Epithelial cell of prostate (primary cell): ENCODE results near the gene PCK2.

Experiments used
- DNase-seq: peaks from one replicate; pipeline ENCODE4 v3.0.0-alpha.2; 2011; ENCODE audit warnings: low read depth, low spot score
- H3K27ac ChIP-seq: fragments of 450-650 bp; 2 replicates; pipeline ENCODE4 v1.5.1; 2017; ENCODE audit warnings: mild to moderate bottlenecking

PCK2 gene

DNA sequence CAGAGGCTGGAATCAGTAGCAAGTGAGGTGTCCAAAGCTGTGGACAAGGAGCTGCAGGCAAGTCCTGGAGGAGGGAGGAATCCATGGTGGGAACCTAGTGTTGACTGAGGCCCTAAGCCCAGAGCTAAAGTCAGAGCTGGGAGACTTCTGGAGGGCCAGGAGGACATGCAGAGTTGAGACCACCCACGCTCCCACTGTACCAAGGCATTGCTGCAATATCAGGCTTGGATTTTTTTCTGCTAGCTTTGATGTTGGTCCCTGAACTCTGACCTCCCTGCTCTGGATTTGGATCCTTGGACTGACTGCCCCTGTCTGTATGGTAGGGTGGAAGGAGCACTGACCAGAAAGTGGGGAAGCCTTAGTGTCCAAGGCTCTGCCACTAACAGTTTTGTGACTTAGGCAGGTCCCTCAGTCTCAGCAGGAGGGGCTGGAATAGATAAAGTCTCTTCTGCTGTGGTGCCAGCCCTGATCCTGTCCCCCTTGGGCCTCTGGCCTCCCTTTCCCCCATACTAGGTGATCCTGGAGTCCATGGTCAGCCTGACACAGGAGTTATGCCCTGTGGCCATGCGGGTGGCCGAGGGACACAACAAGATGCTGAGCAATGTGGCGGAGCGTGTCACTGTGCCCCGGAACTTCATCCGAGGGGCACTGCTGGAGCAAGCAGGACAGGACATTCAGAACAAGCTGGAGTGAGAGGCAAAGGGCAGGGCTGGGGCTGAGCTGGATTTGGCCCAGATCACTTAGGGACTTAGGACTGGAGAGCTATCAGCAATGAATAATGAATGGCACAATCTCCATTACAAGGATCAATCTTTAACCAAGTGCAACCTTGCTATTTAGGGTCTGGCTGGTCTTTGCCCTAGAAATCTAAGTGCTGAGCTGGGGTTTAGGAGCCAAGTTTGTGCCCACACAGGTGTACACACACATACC is 32.9 kb upstream of the PCK2 start:
- no peak overlapping the region for H3K27ac ChIP-seq
- no peak for DNase-seq

DNA sequence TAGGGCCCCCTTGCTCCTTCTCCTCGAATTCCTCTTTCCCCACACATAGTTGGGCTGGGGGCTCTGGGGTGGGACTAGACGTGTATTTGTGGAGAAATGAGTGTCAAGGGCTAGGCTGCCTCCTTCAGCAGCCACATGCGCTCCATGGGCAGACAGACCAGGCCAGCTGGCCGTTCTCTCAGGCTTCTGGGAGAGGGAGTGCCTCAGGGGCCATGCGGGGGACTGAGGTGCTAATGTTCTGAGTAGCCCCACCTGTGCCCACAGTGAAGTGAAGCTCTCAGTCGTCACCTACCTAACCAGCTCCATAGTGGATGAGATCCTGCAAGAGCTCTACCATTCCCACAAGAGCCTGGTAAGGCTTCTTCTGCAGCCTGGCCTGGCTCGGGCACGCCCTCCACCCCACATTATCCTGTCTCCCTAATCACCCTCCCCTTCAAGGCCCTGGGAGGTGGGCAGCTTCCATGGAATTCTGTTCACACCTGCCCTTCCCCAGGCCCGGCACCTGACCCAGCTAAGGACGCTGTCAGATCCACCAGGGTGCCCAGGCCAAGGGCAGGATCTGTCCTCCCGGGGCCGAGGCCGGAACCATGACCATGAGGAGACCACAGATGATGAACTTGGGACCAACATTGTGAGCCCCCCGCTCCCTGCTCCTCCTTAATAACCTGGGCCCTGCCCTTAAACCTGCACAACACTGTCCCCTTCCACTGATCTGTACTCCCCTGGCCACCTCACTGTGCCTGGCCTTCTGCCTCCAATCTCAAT is 31.7 kb upstream of the PCK2 start:
- no peak overlapping the region for H3K27ac ChIP-seq
- DNase-seq, result no peak

DNA sequence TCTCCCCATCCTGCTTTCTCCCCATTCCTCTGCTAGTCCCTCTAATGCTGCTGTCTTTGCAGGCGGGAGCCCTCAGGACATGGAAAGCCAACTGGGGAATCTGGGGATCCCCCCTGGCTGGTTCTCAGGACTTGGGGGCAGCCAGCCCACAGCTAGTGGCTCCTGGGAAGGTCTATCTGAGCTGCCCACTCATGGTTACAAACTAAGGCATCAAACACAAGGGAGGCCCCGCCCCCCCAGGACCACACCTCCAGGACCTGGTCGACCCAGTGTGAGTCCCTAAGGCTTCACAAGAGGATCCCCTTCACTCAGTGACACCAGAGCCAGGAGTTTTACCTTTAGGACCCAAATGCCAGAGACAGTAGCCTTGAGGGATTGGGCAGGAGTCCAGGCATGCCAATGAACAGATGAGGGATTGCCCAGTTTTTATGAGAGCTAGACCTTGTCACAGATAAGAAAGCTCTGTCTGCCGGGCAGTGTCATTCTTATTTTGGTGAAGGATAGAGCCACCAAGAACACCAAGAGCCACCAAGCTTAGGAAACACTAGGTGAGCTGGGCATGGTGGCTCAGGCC is 30.8 kb upstream of the PCK2 start:
- H3K27ac ChIP-seq, result no peak overlapping the region
- no peak for DNase-seq

DNA sequence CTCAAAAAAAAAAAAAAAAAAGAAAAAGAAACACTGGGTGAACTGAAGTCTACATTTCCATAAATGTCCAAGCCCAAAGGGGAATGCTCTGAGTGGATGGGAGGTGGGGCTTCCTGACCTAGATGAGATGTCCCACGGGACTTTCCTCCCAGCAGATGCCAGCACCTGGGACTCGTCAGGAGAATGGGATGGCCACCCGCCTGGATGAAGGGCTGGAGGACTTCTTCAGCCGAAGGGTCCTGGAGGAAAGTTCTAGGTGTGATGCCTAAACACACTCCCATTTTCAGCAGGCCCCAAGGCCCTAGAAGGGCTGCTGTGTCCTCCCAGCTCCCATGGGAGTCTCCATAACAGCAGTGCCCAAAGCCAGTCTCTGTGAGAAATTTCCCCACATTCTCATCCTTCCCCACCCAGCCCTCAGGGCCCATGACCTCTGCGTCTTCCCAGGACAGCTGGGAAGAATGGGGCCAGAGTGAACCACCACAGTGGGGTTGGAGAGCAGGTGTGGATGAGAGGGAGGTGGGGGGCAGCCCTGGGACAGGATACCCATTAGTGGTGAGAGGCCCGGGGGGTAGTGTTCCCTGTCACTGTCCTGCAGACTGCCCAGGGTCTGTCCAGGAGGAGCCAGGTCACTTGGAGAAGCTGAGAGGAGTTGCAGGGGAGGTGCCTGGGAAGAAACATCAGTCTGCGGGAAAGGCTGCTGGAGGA is 29.9 kb upstream of the PCK2 start:
- no peak overlapping the region for H3K27ac ChIP-seq
- no peak for DNase-seq

DNA sequence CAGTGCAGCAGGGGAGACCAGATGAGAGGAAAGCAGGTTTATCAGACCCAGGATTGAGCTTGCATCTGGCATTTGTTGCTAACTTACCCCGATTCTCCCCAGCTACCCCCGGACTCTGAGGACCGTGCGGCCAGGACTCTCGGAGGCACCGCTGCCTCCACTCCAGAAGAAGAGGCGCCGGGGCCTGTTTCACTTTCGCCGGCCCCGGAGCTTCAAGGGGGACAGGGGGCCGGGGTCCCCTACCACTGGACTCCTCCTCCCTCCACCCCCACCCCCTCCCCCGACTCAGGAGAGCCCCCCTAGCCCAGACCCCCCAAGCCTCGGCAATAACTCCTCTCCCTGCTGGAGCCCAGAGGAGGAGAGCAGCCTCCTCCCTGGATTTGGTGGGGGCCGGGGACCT is 29.3 kb upstream of the PCK2 start:
- no peak for DNase-seq
- no peak overlapping the region for H3K27ac ChIP-seq

DNA sequence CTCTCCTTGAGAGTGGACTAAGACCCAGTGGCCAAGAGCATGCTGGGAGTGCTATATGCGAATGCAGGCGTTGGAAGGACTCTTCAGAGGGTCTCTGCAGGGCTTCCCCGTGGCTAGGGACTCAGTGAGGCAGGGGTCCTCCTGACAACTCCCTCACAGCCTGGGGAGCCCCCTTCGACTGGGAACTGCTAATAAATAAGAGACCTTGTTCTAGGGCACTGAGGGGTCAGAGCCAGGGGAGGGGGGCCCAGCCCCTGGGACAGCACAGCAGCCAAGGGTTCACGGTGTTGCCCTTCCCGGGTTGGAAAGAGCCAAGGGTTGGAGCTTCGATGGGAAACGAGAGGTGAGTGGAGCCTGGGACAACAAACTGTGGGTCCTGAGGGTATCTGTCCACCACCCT is 28.7 kb upstream of the PCK2 start:
- H3K27ac ChIP-seq, result no peak overlapping the region
- DNase-seq, result no peak

DNA sequence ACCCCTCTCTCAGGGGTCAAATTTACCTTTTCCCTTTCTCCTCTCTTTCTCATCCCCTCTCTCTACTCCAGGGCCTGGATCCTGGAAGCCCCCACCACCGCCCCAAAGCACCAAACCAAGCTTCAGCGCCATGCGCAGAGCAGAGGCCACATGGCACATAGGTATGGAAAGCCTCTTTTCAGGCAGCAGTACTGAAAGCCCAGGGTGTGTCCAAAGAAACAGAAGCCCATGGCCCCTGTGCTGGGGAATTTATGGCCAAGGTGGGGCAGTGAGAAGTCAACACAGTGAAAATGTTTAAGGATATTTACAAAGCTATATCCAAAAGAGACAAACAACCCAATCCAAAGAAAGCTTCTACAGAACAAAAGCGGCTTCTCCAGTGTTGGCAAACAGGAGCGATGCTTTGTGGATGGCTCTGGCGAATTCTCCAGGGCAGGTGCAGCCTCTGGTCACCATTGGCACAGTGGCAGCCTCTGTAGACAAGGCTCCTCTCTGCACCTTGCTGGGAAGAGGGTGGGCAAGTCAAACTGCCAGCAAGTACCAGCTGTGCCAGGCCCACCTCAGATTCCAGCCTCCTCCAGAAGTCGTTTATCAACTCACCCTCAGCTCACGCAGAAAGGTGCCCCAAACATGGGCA is 27.5 kb upstream of the PCK2 start:
- DNase-seq, result no peak
- H3K27ac ChIP-seq, result no peak overlapping the region

DNA sequence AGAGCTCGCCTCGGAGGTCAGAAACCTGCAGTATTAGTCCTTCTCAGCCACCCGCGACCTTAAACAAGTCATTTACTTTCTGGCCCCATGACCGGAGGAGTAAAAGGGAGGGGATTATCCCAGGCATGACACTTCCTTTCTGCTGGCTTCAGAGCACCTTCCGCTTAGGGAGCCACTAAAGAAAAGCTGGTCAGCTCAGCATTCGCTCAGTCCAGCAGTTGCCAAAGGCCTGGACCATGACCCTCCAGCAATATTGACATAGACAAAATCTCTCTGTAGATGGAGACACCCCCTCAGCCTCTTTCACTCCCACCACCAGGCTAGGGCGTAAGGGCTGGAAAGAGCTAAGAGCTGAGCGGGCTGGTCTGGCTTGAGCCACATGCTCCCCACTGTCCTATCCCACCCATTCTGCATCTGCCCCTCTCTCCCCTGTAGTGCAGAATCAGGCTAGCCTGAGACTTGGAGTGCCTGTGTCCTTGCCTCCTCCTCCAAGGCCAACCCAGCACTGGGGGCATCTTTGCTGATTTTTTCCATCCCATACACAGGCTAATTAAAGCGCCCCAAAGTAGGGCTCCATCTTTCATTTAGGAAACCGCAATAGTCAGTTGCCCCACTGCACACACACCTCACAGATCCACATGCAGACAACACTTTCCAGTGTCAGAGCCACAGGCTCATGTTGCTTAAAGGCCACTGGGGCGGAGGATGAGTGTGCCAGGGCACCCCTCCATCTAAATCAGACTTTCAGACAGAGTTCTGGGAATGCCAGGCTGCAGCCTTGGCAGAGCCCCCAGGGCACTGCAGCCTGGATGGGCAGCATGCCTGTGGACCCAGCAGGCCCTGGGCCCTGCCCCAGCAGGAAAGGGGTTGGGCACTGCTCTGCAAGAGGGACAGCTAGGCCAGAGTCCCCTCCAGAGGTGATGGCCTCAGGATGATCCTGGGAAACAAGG is 26.7 kb upstream of the PCK2 start:
- H3K27ac ChIP-seq, result no peak overlapping the region
- DNase-seq, result no peak

DNA sequence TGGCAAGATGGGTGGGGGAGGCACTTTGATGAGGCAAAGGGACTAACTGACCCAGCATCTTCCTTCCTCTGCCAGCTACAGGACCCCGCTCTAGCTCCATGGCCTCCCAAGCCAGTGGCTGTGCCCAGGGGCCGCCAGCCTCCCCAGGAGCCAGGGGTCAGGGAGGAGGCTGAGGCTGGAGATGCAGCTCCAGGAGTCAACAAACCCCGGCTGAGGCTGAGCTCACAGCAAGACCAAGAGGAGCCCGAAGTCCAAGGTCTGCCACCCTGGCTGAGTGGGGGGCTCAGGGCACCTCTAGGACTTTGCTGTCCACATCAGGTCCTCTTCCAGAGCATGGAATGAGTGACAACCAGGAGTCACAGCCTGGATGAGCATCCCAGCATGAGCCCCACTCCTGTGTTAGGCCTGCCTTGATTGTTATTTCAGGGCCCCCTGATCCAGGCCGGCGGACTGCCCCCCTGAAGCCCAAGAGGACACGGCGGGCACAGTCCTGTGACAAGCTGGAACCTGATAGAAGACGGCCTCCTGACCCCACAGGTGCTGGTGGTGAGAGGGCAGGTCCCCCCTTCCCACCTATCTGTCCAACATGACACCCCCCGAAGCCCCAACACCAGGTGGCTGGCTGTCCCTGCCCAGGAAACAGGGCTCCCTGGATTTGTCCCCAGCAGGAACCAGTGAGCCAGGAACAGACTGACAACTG is 25.2 kb upstream of the PCK2 start:
- H3K27ac ChIP-seq, result no peak overlapping the region
- DNase-seq, result no peak

DNA sequence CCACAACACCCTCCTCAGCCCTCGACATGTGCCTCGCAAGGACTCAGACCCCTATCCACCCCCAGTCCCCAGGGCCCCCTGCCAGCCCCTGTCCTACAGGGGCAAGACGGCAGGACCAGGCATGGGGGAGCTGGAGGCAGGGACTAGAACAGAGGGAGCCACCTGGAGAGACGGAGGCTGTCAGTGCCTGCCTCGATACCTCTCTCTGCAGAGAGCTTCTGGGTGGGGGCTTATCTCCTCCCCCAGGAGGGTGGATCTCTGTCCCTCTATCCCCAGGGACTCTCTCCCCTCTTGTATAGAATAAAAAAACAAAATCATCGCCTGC is 24.7 kb upstream of the PCK2 start:
- no peak overlapping the region for H3K27ac ChIP-seq
- DNase-seq, result no peak

DNA sequence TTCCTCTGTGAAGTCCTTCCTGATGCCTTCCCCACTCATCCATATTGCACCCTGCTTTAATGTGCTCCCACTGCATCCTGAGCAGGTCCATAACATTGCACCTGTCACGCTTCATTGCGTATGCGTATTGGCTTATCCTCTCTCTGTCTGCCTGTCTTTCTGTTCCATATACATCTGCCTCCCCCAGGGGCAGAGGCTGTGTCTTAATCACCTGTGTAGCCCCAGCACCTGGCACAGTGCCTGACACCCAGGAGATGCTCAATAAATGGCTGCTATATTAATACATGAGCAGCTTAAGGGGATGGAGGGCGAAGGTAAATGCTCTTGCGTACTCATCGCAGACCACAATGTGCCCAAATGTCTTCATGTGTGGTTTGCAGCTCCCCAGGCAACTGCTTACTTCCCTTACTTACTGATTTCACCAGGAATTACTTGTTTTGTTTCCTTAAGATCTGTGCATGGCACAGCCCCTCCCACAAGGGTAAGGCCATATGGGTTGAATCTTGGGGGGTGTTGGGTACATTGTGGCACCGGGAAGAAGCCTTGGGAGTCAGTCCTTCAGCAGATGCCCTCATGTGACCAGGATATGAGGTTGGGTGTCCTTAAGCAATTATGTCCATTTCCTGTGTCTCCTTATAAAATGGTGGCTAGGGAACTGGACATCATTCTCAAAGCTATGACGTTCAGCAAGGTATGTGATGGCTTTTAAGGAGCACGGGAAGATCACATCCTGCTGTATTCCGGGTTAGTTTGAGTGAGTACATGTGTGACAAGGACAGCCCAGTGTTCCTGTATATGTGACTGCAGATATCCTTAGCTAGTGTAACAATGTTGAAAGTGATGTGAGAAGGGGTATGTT is 23.6 kb upstream of the PCK2 start:
- H3K27ac ChIP-seq, result no peak overlapping the region
- no peak for DNase-seq

DNA sequence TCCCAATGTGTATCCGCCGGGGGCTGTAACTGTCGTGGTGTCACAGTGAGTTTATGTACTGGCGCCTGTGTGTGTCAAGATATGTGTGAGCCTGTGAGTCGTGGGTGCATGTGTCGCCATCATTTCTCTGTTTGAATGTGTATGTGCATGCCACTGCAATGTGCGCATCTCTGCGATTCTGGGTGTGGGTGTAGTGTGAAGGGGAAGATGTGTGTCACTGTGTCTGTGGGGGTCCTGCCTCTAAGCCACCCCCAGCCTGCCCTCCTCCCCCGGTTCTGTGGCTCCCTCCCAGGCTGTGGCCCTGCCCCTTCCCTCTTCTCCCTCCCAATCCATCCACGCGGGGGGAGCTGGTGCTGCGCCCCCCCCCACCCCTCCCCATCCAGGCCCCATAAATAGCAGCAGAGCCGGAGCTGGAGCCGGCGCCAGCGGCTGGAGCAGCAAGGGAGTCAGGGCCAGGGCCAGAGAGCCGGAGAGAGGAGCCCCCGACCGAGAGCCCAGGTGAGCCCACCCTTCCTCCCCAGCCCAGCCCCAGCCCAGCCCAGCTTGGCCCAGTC is 22.9 kb upstream of the PCK2 start, which contains the start of gene CPNE6:
Gene CPNE6, plus strand, starts transcription at position 419 of the 554 bp plus-strand sequence. CDS start 1,375 bp downstream, outside the sequence.
- DNase-seq, result no peak
- no peak within 1 kb of the TSS for H3K27ac ChIP-seq

DNA sequence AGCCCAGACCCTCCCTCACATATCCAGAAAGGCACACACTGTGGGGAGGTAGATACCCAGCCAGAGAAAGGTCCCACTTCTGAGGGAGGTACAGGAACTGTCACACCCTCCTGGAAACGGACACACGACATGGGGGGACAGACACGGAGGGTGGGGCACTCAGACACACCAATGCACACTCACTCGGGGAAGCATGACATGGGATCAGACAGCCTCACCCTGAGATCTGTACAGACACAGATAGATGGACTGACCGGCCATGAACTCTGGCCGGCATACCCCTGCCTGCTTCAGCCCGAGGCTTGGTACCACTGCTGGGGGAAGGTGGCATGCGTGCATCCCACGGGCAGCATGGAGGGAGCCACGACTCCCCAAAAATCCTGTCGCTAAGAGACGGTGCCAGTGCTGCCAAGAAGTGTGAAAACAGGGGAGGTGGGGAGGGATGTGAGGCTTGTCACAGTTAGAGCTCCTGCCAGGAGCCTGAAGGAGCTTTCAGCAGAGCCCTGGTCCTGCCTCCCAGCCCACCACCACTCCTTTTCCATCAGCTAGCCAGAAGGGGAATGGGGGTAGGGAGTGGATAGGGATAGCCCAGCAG is 22.2 kb upstream of the PCK2 start:
- H3K27ac ChIP-seq, result no peak overlapping the region
- DNase-seq, result no peak

DNA sequence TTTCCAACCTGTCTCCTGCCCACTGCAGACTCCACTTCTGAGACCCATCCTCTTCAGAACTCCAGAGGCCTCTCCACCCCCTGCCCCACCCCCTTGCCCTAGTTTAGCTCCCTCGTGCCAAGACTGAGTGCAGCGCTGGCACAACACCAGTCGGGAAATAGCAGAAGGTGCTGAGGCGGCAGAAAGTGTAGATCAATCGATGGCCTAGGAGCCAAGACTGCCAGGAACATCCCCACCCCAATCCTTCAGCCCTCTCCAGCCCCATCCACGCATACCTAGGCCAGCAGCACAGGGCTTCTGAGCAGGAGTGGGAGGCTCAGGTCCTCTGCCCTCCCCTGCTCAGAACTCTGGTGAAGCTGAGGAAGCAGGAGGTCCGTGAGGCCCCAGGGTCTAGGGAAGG is 21.7 kb upstream of the PCK2 start:
- H3K27ac ChIP-seq, result no peak overlapping the region
- no peak for DNase-seq

DNA sequence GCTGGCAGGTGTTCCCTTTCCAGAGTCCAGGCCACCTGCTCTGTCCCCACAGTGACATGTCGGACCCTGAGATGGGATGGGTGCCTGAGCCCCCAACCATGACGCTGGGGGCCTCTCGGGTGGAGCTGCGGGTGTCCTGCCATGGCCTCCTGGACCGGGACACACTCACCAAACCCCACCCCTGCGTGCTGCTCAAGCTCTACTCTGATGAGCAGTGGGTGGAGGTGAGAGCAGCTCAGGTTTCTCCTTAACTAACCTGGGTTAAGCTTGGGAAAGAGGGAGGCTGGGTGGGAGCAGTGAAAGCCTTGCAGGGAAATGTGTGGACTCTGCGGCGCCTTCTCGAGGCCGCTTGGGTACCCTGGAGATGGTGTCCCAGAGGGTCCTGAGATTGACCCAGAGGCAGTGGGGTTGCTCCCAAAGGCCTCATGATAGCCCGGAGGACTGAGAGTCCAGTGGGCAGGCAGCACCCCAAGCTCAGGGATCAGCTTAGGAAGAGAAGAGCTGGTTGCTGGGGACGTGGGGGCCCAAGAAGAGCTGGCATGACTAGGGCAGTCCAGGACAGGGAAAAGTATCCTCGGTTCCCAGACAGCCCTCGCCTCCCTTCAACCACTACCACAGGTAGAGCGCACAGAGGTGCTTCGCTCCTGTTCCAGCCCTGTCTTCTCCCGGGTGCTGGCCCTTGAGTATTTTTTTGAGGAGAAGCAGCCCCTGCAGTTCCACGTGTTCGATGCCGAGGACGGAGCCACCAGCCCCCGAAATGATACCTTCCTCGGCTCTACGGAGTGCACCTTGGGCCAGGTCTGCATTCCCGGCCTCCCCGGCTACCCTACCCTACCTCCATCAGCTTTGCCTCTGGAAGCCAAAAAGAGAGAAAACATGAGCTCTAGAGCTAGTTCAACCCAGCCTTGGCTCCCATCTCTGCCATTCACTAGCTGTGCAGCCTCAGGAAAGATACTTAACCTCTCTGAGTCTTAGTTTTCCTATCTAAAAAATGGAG is 20.9 kb upstream of the PCK2 start:
- no peak for DNase-seq
- H3K27ac ChIP-seq, result no peak overlapping the region
